Type B pancreatic cell (in vitro differentiated cells): ENCODE results near the gene SQSTM1. TPM values are rescaled to one million over a fixed set of nuclear protein-coding genes. Genes with fewer than 3 reads are reported as not detected.
A peak's percentile ranks its signal among the peaks of the same experiment; 100 is the strongest.
"Not testable (repeated sequence)": the region's sequence is repeated elsewhere in the genome, so short reads cannot be mapped to it uniquely, and the experiment has no call there.

Source experiments
- DNase-seq: peaks from one replicate; pipeline ENCODE4 v3.0.0; 2021; ENCODE audit warnings: mixed read lengths; ENCODE audit not compliant: unreplicated experiment; ENCODE audit errors: extremely low spot score
- H3K27ac Mint-ChIP-seq: 2 replicates; pipeline ENCODE4 v1.8.0; 2021; ENCODE audit warnings: mild to moderate bottlenecking, mixed read lengths
- H3K27me3 Mint-ChIP-seq: 2 replicates; pipeline ENCODE4 v1.8.0; 2021; ENCODE audit warnings: mixed read lengths
- H3K36me3 Mint-ChIP-seq: 2 replicates; pipeline ENCODE4 v1.8.0; 2021; ENCODE audit warnings: mixed read lengths
- H3K4me1 Mint-ChIP-seq: one replicate; pipeline ENCODE4 v1.8.0; 2021; ENCODE audit warnings: mixed read lengths; ENCODE audit not compliant: unreplicated experiment
- H3K4me3 Mint-ChIP-seq: 2 replicates; pipeline ENCODE4 v1.8.0; 2021; ENCODE audit warnings: mild to moderate bottlenecking, mixed read lengths
- H3K9me3 Mint-ChIP-seq: 2 replicates; pipeline ENCODE4 v1.8.0; 2021; ENCODE audit warnings: mixed read lengths
- total RNA-seq: library from RNA; stranded (reverse); gene quantifications from 2 replicates; pipeline ENCODE4 v1.2.1, GENCODE V29; 2021; ENCODE audit warnings: low replicate concordance
- TF ChIP-seq, protein P1 (sequence below): fragments of 200-600 bp; sonication (generic); conservative IDR thresholded peaks from 2 replicates; pipeline ENCODE4 v1.5.0; 2021; ENCODE audit warnings: antibody characterized with exemption, mild to moderate bottlenecking

SQSTM1 gene
- total RNA-seq, 1 donor from 2014 or later, result 133 TPM

DNA sequence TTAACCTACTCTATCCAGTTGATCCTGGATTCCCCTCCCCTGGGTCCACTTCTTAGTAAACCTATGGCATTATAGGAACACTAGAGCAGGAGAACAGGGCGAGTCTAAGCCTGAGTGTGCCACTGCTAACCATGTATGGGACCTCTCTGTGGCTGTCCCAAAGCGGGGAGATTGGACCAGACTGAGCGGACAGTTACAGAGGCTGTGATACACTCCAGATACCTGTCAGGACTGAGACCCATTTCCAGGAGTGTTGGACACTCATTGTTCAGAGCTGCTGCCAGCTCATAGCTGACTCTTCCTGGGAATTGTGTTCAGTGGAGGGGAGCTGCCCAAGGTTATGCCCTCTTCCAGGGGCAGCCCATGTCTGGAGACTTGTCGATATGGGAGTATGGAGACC is 38.9 kb upstream of the SQSTM1 start:
- peaks cover 6% of the 10 kb centered on the region for H3K36me3 Mint-ChIP-seq
- H3K4me1 Mint-ChIP-seq, result no peaks in the 10 kb centered on the region
- no peak for DNase-seq
- no peaks in the 10 kb centered on the region for H3K27me3 Mint-ChIP-seq
- peak overlapping the region; percentile 49 for H3K27ac Mint-ChIP-seq
- TF ChIP-seq, protein P1, sequence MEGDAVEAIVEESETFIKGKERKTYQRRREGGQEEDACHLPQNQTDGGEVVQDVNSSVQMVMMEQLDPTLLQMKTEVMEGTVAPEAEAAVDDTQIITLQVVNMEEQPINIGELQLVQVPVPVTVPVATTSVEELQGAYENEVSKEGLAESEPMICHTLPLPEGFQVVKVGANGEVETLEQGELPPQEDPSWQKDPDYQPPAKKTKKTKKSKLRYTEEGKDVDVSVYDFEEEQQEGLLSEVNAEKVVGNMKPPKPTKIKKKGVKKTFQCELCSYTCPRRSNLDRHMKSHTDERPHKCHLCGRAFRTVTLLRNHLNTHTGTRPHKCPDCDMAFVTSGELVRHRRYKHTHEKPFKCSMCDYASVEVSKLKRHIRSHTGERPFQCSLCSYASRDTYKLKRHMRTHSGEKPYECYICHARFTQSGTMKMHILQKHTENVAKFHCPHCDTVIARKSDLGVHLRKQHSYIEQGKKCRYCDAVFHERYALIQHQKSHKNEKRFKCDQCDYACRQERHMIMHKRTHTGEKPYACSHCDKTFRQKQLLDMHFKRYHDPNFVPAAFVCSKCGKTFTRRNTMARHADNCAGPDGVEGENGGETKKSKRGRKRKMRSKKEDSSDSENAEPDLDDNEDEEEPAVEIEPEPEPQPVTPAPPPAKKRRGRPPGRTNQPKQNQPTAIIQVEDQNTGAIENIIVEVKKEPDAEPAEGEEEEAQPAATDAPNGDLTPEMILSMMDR, result no peak
- H3K9me3 Mint-ChIP-seq, result no peaks in the 10 kb centered on the region
- H3K4me3 Mint-ChIP-seq, result no peak overlapping the region

DNA sequence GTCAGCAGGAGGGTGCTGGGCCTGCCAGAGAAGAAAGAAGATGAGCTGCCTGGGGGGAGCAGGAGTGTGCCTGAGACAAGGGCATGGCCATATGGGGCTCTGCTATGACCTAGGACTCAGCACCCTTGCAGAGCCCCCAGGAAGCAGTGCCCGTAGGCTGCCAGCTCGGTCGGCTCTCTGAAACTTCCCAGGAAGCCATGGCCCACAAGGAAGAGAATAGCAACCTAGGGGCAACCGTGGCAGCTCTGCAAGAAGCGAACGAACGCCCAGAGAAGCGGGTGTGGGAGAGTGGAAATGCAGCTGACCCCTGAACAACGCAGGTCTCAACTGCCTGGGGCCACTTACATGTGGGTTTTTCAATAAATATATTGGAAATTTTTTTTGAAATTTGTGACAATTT is 37.6 kb upstream of the SQSTM1 start:
- Mint-ChIP-seq H3K27ac (no peak overlapping the region), H3K4me3 (no peak overlapping the region), H3K36me3 (peaks cover 1% of the 10 kb centered on the region), H3K27me3 (no peaks in the 10 kb centered on the region), H3K9me3 (no peaks in the 10 kb centered on the region), H3K4me1 (no peaks in the 10 kb centered on the region)
- TF ChIP-seq, protein P1, result no peak
- DNase-seq, result no peak

DNA sequence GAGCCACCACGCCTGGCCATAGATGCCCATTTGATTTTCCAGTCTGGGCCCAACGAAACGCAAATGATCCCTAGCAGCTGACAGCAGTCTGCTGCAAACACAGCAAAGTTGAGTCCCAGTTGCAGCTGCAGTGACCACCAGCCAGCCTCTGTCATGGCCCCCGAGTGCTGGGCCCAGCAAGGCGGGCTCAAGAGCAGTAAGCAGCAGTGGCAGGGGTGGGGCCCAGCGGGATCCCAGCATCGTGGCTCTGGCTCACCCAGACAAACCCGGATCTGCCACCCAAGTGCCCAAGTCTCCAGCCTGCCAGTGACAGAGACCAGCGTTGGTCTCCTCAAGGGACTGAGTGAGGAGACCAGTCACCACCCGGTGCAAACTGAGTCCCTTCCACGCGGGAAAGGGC is 33.8 kb upstream of the SQSTM1 start:
- Mint-ChIP-seq H3K9me3 (no peaks in the 10 kb centered on the region), H3K27ac (no peak overlapping the region), H3K4me1 (no peaks in the 10 kb centered on the region), H3K36me3 (no peaks in the 10 kb centered on the region), H3K4me3 (no peak overlapping the region), H3K27me3 (no peaks in the 10 kb centered on the region)
- TF ChIP-seq, protein P1, result no peak
- no peak for DNase-seq

DNA sequence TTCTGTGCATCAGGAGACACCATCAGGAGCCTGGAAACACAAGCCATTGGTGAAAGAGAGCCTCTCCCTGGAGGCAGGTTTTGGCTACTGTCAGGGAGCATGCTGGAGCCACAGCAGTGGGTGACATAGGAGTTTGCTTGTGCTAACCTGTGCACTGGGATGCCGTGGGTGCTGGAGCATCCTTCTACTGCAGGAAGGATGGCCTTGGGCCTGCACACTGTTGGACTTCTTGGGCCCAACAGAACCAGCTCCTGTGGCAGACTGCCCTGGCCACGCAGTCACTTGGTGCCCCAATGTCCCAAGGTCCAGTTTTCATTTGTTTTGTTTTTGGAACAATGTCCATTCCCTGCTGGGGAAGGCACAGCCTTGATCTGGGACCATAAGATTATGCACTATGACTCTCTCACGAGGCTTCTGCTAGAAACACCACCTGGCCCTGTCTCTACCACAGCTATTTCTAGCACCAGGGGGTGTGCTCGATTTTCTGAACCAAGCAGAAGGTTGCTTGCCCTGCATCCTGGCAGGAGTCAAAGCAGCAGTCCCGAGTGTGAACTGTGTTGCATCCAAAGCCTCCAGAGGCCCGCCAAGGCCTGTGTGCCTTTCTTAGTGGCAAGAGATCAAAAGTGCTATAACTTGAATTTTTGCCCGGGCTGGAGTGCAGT is 32.4 kb upstream of the SQSTM1 start:
- Mint-ChIP-seq H3K27ac (no peak overlapping the region), H3K9me3 (no peaks in the 10 kb centered on the region), H3K4me1 (no peaks in the 10 kb centered on the region), H3K36me3 (no peaks in the 10 kb centered on the region), H3K27me3 (no peaks in the 10 kb centered on the region), H3K4me3 (no peak overlapping the region)
- DNase-seq, result no peak
- TF ChIP-seq, protein P1, result no peak

DNA sequence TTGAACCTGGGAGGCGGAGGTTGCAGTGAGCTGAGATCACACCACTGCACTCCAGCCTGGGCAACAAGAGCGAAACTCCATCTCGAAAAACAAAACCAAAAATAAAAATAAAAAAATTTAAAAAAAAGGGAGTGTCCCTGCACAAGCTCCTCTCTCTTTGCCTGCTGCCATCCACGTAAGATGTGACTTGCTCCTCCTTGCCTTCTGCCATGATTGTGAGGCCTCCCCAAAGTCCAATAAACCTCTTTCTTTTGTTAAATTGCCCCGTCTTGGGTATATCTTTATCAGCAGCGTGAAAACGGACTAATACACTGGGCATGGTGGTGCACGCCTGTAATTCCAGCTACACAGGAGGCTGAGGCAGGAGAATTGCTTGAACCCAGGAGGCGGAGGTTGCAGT is 31.4 kb upstream of the SQSTM1 start:
- not testable (repeated sequence) for H3K4me1 Mint-ChIP-seq, H3K27ac Mint-ChIP-seq, H3K36me3 Mint-ChIP-seq

DNA sequence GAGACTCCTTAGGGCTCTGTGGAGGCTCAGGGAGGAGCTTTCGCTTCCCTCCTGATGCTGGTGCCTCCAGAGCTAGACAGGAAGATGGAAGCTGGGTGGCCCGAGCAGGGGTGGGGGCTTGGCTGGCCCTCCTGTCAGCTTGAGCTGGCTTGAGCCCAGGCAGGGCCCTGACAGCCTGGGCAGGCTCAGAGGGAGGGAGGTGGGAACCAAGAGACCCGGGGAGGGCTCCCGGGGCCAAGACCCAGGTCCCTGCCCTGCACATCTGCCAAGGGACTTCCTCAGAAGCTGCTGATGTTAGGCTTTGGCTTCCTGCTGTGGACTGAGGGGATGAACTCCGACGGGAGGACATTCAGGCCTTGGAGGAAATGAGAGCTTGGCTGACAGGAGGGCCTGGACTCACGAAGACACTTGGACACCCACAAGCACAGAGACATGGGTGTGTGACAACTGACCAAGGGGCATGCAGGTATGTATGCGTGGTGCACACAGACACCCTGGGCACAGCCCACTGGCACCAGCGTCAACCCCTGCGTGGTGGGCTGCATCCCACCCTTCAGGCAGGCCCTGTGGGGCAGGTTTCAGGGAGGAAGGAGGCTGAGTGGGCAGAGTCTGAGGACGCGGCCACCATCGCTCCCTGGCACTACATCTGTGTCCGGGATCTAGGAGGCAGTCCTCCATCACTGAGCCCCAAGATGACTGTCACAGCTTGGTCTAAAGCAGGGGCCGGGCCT is 28.7 kb upstream of the SQSTM1 start:
- TF ChIP-seq, protein P1, result no peak
- DNase-seq, result no peak
- Mint-ChIP-seq H3K27ac (no peak overlapping the region), H3K36me3 (no peaks in the 10 kb centered on the region), H3K9me3 (no peaks in the 10 kb centered on the region), H3K27me3 (no peaks in the 10 kb centered on the region), H3K4me3 (no peak overlapping the region), H3K4me1 (no peaks in the 10 kb centered on the region)

More for the DNA sequence above, 31.4 kb upstream of the SQSTM1 start:
- not testable (repeated sequence) for H3K4me3 Mint-ChIP-seq, H3K9me3 Mint-ChIP-seq, DNase-seq, H3K27me3 Mint-ChIP-seq
